PC-3 (cell line): Measurements from ENCODE around the gene LRR1.

ENCODE experiments used
- CTCF ChIP-seq: fragments of 300-600 bp; sonication (generic); conservative IDR thresholded peaks from 2 replicates; pipeline ENCODE4 v1.5.1; 2017; ENCODE audit warnings: antibody characterized with exemption, low read depth, mild to moderate bottlenecking, low read length
- EZH2 ChIP-seq: fragments of 300-600 bp; sonication (generic); IDR thresholded peaks from one replicate; pipeline ENCODE4 v1.6.1; 2017; ENCODE audit warnings: antibody characterized with exemption, mild to moderate bottlenecking, low read length; ENCODE audit not compliant: unreplicated experiment
- EZH2phosphoT487 ChIP-seq: fragments of 300-600 bp; sonication (generic); IDR thresholded peaks from 2 replicates; pipeline ENCODE4 v1.6.1; 2018; ENCODE audit warnings: mild to moderate bottlenecking, antibody characterized with exemption, low read length, borderline replicate concordance

- TF ChIP-seq CTCF = no peak
- TF ChIP-seq EZH2phosphoT487 = no peak
- TF ChIP-seq EZH2 = no peak
Measured at GRCh38 chr14:49617852-49618519, 19.2 kb downstream of the LRR1 start.
